ENCODE data around the gene ERGIC1. TPM values are rescaled to one million over a fixed set of nuclear protein-coding genes. Genes with fewer than 3 reads are reported as not detected.
A peak's percentile ranks its signal among the peaks of the same experiment; 100 is the strongest.

ERGIC1 gene
- total and polyA plus RNA-seq, 2 of the 8 experiments (the other 6 are each of a cell fraction or from before 2014, with no cell fraction given), result 95.3 to 106 TPM

- Histone ChIP-seq H3K23me2 (ENCODE audit: low read depth, low read length) (no peaks in the 10 kb centered on the region), H3K4me1 (replicated peaks in 1 of 4; ENCODE audit: control insufficient read depth in 3 of 4, insufficient read depth in 4 of 4, low read length in 3 of 4) (peaks cover 9 to 43% (median 30%) of the 10 kb centered on the region in 4 experiments), H2BK15ac (ENCODE audit: low read length) (no peak overlapping the region), H2AK5ac (ENCODE audit: low read depth, low read length) (no peak overlapping the region), H2BK5ac (ENCODE audit: low read depth, low read length) (0 out of 2 replicates have a peak overlapping the region, but pooled peaks have one; percentile 9), H3K4ac (replicated peaks; ENCODE audit: insufficient read length, low read depth, low read length) (no peak overlapping the region), H3K4me2 (ENCODE audit: insufficient read depth in 1 of 2, low read depth in 2 of 2, low read length in 2 of 2) (no peak overlapping the region), H3K14ac (ENCODE audit: insufficient read length) (no peak overlapping the region), H3K36me3 (ENCODE audit: control insufficient read depth in 2 of 4, insufficient read depth in 4 of 4, low read length in 3 of 4) (no peaks in the 10 kb centered on the region; a peak in 1 of 8 replicates), H3K18ac (ENCODE audit: extremely low read depth, low read length) (no peak overlapping the region), H3K9ac (replicated peaks in 1 of 4; ENCODE audit: extremely low read depth in 1 of 4, low read depth in 3 of 4, low read length in 3 of 4) (no peak overlapping the region), H4K91ac (replicated peaks; ENCODE audit: insufficient read length, low read length) (no peak overlapping the region), H3K23ac (ENCODE audit: insufficient read length) (no peak overlapping the region), H3K4me3 (ENCODE audit: extremely low read depth in 1 of 4, insufficient read depth in 2 of 4, low read depth in 3 of 4, low read length in 4 of 4) (no peak overlapping the region), H4K8ac (ENCODE audit: extremely low read depth, insufficient read depth, low read length) (no peak overlapping the region), H3K79me2 (ENCODE audit: control insufficient read depth in 1 of 2, insufficient read depth in 2 of 2, low read length in 2 of 2) (peaks cover 0 to 65% of the 10 kb centered on the region in 2 experiments; a peak in 2 of 4 replicates), H3K27ac (ENCODE audit: low read depth, low read length) (no peak overlapping the region), H3K9me3 (ENCODE audit: insufficient read depth in 2 of 2, low read depth in 1 of 2, low read length in 1 of 2) (no peaks in the 10 kb centered on the region), H2BK120ac (replicated peaks; ENCODE audit: low read depth, low read length) (no peak overlapping the region), H2AFZ (ENCODE audit: low read length) (no peak overlapping the region), H2BK20ac (ENCODE audit: low read length) (no peak overlapping the region), H4K5ac (ENCODE audit: insufficient read length, low read depth, low read length) (no peak overlapping the region), H2BK12ac (ENCODE audit: low read depth, low read length) (no peak overlapping the region), H3K56ac (replicated peaks; ENCODE audit: insufficient read length, low read depth, low read length) (no peak overlapping the region), H3K79me1 (ENCODE audit: low read depth, low read length) (peaks cover 17% of the 10 kb centered on the region), H4K20me1 (replicated peaks in 1 of 2; ENCODE audit: control insufficient read depth in 1 of 2, insufficient read depth in 2 of 2, low read length in 2 of 2) (peaks cover 17 to 39% of the 10 kb centered on the region in 2 experiments), H3K27me3 (replicated peaks in 1 of 4; ENCODE audit: control insufficient read depth in 3 of 4, extremely low read depth in 1 of 4, insufficient read depth in 3 of 4, low read length in 3 of 4) (no peaks in the 10 kb centered on the region)
- POLR2A ChIA-PET (ENCODE audit: partially characterized antibody), result no interaction called here
- DNase-seq (ENCODE audit: low read depth in 1 of 2, low spot score in 2 of 2), result no peak
- CTCF ChIA-PET (ENCODE audit: partially characterized antibody), result interaction anchor here (0.6 to 1.9 kb wide), 4 partner anchors 11 to 165 kb away, joined by 3 to 6 read pairs (median 4); no protein-coding TSS in a partner anchor
- WGBS, 2 experiments (ENCODE audit: extremely low coverage in 1 of 2, insufficient coverage in 1 of 2, insufficient read length in 1 of 2, insufficient replicate concordance in 2 of 2, low coverage in 1 of 2, low lambda C conversion rate in 2 of 2, missing lambda C conversion rate in 1 of 2), result 98% methylated on average over 3 of the region's 3 CpGs; no CpG with 5 or more reads in 1 of the 2 experiments
- FAIRE-seq, result no peak
- no peak for TF ChIP-seq BACH1 (IDR thresholded peaks at IDR 0.05; ENCODE audit: low read length)
- TF ChIP-seq HDAC6 (IDR thresholded peaks at IDR 0.05; ENCODE audit: low read depth, low read length), result no peak
These were observed 37.5 kb downstream of the ERGIC1 start for GRCh38 chr5:172871536-172871935.
